B cell (primary cell): Measurements from ENCODE around the gene SCAND1. TPM values are rescaled to one million over a fixed set of nuclear protein-coding genes. Genes with fewer than 3 reads are reported as not detected.

Source experiments
- ATAC-seq: fragments of 200-7000 bp; cut with Tn5 transposase; one replicate; pipeline ENCODE4 v1.10.0; 2021; ENCODE audit warnings: low read depth, mild to moderate bottlenecking, moderate number of reproducible peaks, moderate library complexity
- CTCF ChIA-PET: fragments of 350-600 bp; sonication (Branson Sonifier 250); formaldehyde crosslinking; loops from one replicate; lab custom pipeline; 2021; ENCODE audit warnings: antibody characterized with exemption, inconsistent platforms; lab: Charles Lee
- POLR2A ChIA-PET: fragments of 350-600 bp; sonication (Branson Sonifier 250); formaldehyde crosslinking; loops from one replicate; lab custom pipeline; 2021; ENCODE audit warnings: antibody characterized with exemption; lab: Charles Lee
- DNase-seq: peaks from one replicate; pipeline ENCODE4 v3.0.0; 2013
- H2AFZ ChIP-seq: 2 replicates; pipeline ENCODE4 v1.6.1; 2012; ENCODE audit warnings: mild to moderate bottlenecking, low read depth, low read length; ENCODE audit not compliant: insufficient read depth, poor library complexity, severe bottlenecking
- H3K27ac ChIP-seq, 2 donors: 1 replicate in 1 of 2; 2 replicates in 1 of 2; pipeline ENCODE4 v1.5.1; 2012 to 2013; ENCODE audit warnings: low read length in 2 of 2, mild to moderate bottlenecking in 2 of 2, moderate library complexity in 1 of 2
- H3K27me3 ChIP-seq, 4 experiments: fragments of 200-600 bp in 1 of 4; sonication (generic) in 1 of 4; replicated peaks in 1 of 4; 1 replicate in 2 of 4; 2 replicates in 2 of 4; pipeline versions ENCODE4 v1.6.1 to v1.7.0; 2013 to 2016; ENCODE audit warnings: low read length in 3 of 4, mild to moderate bottlenecking in 2 of 4, mixed read lengths in 1 of 4, moderate library complexity in 1 of 4; ENCODE audit not compliant: insufficient read depth in 4 of 4, control insufficient read depth in 3 of 4; ENCODE audit errors: control extremely low read depth in 1 of 4
- H3K36me3 ChIP-seq, 2 experiments: replicated peaks in 1 of 2; 1 replicate in 1 of 2; 2 replicates in 1 of 2; pipeline versions ENCODE4 v1.6.1 to v1.7.1; 2013; ENCODE audit warnings: low read length in 1 of 2; ENCODE audit not compliant: insufficient read depth in 2 of 2, control insufficient read depth in 1 of 2; ENCODE audit errors: control extremely low read depth in 1 of 2, extremely low read depth in 1 of 2
- H3K4me1 ChIP-seq, 2 donors: fragments of 200-600 bp in 1 of 2; sonication (generic) in 1 of 2; 1 replicate in 1 of 2; 2 replicates in 1 of 2; pipeline versions ENCODE4 v1.5.1 to v1.6.1; 2013 to 2017; ENCODE audit warnings: low read length in 2 of 2; ENCODE audit not compliant: control insufficient read depth in 2 of 2, insufficient read depth in 2 of 2
- H3K4me2 ChIP-seq: replicated peaks from 2 replicates; pipeline ENCODE3; 2012; ENCODE audit warnings: mild to moderate bottlenecking, low read depth, low read length; ENCODE audit not compliant: poor library complexity, severe bottlenecking
- H3K4me3 ChIP-seq, 5 experiments: fragments of 200-600 bp in 1 of 5; sonication (generic) in 1 of 5; 1 replicate in 3 of 5; 2 replicates in 2 of 5; pipeline versions ENCODE4 v1.5.1 to v1.7.0; 2011 to 2016; ENCODE audit warnings: low read length in 4 of 5, mild to moderate bottlenecking in 4 of 5, low read depth in 2 of 5, control low read depth in 1 of 5, moderate library complexity in 1 of 5; ENCODE audit not compliant: insufficient read depth in 1 of 5; ENCODE audit errors: control extremely low read depth in 1 of 5, extremely low read depth in 1 of 5
- H3K79me2 ChIP-seq: fragments of 200-600 bp; sonication (generic); one replicate; pipeline ENCODE4 v1.6.0; 2016; ENCODE audit warnings: low read length; ENCODE audit not compliant: control insufficient read depth, insufficient read depth
- H3K9ac ChIP-seq: fragments of 200-600 bp; sonication (generic); 2 replicates; pipeline ENCODE4 v1.6.1; 2017; ENCODE audit warnings: mild to moderate bottlenecking, low read length, moderate library complexity
- H3K9me3 ChIP-seq, 3 donors: one replicate each; pipeline versions ENCODE4 v1.6.1 to v1.7.1; 2013; ENCODE audit warnings: low read length in 2 of 3; ENCODE audit not compliant: control insufficient read depth in 2 of 3, insufficient read depth in 1 of 3; ENCODE audit errors: control extremely low read depth in 1 of 3
- H4K20me1 ChIP-seq: 2 replicates; pipeline ENCODE4 v1.6.0; 2012; ENCODE audit warnings: mild to moderate bottlenecking, low read length; ENCODE audit not compliant: insufficient read depth, control insufficient read depth, poor library complexity, severe bottlenecking
- H3K27ac Mint-ChIP-seq: one replicate; pipeline ENCODE4 v1.8.0; 2021; ENCODE audit warnings: mixed read lengths
- H3K27me3 Mint-ChIP-seq: one replicate; pipeline ENCODE4 v1.8.0; 2021; ENCODE audit warnings: mixed read lengths
- H3K4me1 Mint-ChIP-seq: one replicate; pipeline ENCODE4 v1.8.0; 2021; ENCODE audit warnings: mixed read lengths
- H3K4me3 Mint-ChIP-seq: one replicate; pipeline ENCODE4 v1.8.0; 2021; ENCODE audit warnings: mixed read lengths
- H3K9me3 Mint-ChIP-seq: one replicate; pipeline ENCODE4 v1.8.0; 2022; ENCODE audit warnings: mixed read lengths; ENCODE audit not compliant: insufficient read depth
- EZH2 ChIP-seq: IDR thresholded peaks from 2 replicates; pipeline ENCODE4 v1.6.1; 2012; ENCODE audit warnings: borderline replicate concordance, low read depth, mild to moderate bottlenecking, moderate library complexity, low read length; ENCODE audit not compliant: insufficient read depth, poor library complexity, severe bottlenecking
- WGBS: methylation state at CpG from one replicate; pipeline ENCODE4 v1.1.5; 2013; ENCODE audit warnings: missing lambda C conversion rate; ENCODE audit not compliant: insufficient coverage; 5-methylcytosine and 5-hydroxymethylcytosine counted together
- intact Hi-C: fragments of 100-400 bp; cut with micrococcal nuclease; formaldehyde crosslinking; loops from one replicate; pipeline ENCODE4 v1.10.0; 2022
- polyA plus RNA-seq: library from polyadenylated mRNA; depleted of rRNA; stranded (reverse); fragments of >200 nt; gene quantifications from 2 replicates; pipeline ENCODE4 v1.2.3, GENCODE V29; 2012
- total RNA-seq, 2 donors: library from RNA; stranded (reverse); fragments of 120-200 nt in 1 of 2; gene quantifications; 1 replicate in 1 of 2; 2 replicates in 1 of 2; pipeline versions ENCODE4 v1.2.3 to v1.2.4, GENCODE V29; 2013 to 2022
- TF ChIP-seq, protein P1 (sequence below): fragments of 200-600 bp; IDR thresholded peaks from one replicate; pipeline ENCODE4 v1.8.0; 2022; ENCODE audit warnings: antibody characterized with exemption, mild to moderate bottlenecking

The SCAND1 gene
- total and polyA plus RNA-seq, 2 donors (not counting 1 experiment from before 2014, with no cell fraction given) = 42.0 to 102 TPM

DNA sequence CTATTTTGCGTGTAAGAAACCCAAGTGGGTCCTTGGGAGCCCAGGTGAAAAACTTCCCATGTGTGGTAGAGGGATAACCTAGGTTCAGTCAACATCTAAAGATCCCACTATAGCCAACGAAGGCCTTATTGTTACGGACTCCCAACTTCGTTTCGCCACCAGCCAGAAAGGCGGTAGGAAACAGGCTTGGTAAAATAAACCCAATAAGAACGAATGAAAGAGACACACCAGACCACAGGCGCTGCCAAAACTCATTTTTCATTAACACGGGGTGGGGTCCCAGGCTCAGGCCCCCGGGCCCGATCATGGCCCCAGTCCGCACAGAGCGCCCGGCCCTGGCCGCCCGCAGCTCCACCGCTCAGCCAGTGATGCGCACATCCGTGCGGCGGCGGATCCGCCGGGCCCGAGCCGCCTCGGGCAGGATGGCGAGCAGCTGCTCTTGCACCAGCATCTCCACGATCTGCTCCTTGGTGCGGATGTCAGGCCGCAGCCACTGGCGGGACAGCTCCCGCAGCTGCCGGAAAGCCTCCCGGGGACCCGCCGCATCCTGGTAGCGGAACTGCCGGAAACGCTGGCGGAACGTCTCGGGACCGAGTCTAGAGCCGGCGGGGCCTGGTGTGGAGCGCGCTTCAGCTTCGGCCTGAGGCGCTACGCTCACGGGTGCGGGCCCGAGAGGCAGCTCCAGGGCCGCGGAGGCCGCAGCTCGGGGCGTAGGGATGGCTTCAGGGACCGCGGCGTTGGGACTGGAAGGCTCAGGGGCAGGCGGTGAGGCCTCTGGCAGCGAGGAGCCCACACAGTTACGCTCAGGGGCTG, 709 bp downstream of the SCAND1 start:
- H3K27me3 ChIP-seq = no peaks in the 10 kb centered on the region
- CTCF ChIA-PET = interaction anchor here (0.8 to 3.7 kb wide), 19 partner anchors 10 to 498 kb away, joined by 3 to 31 read pairs (median 4); partner anchors contain the start of genes CEP250, CNBD2, PHF20 and RBM39
- intact Hi-C loops = loop anchor here (1.0 to 10.0 kb wide), 13 partner anchors 98 to 1839 kb away; partner anchors contain the start of genes CPNE1, DSN1, EIF2S2 and EIF6
- peaks cover 25% of the 10 kb centered on the region for H3K79me2 ChIP-seq
- H3K4me3 ChIP-seq = peak overlapping the region; percentile 72 to 96 (median 88)
- Mint-ChIP-seq H3K4me3 (peak overlapping the region; percentile 100), H3K27ac (peak overlapping the region; percentile 100), H3K9me3 (no peaks in the 10 kb centered on the region), H3K4me1 (peaks cover 22% of the 10 kb centered on the region), H3K27me3 (no peaks in the 10 kb centered on the region)
- H4K20me1 ChIP-seq = peaks cover 14% of the 10 kb centered on the region
- DNase-seq = no peak
- POLR2A ChIA-PET = interaction anchor here (0.5 to 3.2 kb wide), 16 partner anchors 10 to 676 kb away, joined by 3 to 20 read pairs (median 4); partner anchors contain the start of genes AAR2, CEP250, CPNE1 and EIF6
- peak; percentile 18 for ATAC-seq
- peak overlapping the region; percentile 83 for H3K4me2 ChIP-seq
- H3K9ac ChIP-seq = peak overlapping the region; percentile 95
- peak overlapping the region; percentile 98 to 99 for H3K27ac ChIP-seq
- peaks cover 0 to 9% of the 10 kb centered on the region in 2 experiments for H3K36me3 ChIP-seq
- 1% methylated on average over 64 of the region's 65 CpGs for WGBS
- no peak for TF ChIP-seq EZH2
- TF ChIP-seq, protein P1, sequence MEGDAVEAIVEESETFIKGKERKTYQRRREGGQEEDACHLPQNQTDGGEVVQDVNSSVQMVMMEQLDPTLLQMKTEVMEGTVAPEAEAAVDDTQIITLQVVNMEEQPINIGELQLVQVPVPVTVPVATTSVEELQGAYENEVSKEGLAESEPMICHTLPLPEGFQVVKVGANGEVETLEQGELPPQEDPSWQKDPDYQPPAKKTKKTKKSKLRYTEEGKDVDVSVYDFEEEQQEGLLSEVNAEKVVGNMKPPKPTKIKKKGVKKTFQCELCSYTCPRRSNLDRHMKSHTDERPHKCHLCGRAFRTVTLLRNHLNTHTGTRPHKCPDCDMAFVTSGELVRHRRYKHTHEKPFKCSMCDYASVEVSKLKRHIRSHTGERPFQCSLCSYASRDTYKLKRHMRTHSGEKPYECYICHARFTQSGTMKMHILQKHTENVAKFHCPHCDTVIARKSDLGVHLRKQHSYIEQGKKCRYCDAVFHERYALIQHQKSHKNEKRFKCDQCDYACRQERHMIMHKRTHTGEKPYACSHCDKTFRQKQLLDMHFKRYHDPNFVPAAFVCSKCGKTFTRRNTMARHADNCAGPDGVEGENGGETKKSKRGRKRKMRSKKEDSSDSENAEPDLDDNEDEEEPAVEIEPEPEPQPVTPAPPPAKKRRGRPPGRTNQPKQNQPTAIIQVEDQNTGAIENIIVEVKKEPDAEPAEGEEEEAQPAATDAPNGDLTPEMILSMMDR = no peak
- peak overlapping the region; percentile 84 for H2AFZ ChIP-seq
- no peaks in the 10 kb centered on the region for H3K9me3 ChIP-seq
- peaks cover 17 to 24% of the 10 kb centered on the region in 2 donors for H3K4me1 ChIP-seq
